GM06990 (cell line): Measurements from ENCODE around the gene BABAM2.

Experiments
- DNase-seq: peaks from one replicate; pipeline ENCODE4 v3.0.0-alpha.2; 2011; ENCODE audit not compliant: insufficient read length; ENCODE audit errors: extremely low read depth
- H3K27me3 ChIP-seq: replicated peaks from 2 replicates; pipeline ENCODE4 v1.6.0; 2011; ENCODE audit warnings: low read length; ENCODE audit not compliant: control insufficient read depth, insufficient read depth
- H3K36me3 ChIP-seq: 2 replicates; pipeline ENCODE4 v1.5.1; 2011; ENCODE audit warnings: low read length; ENCODE audit not compliant: control insufficient read depth, insufficient read depth
- H3K4me3 ChIP-seq: replicated peaks from 2 replicates; pipeline ENCODE4 v1.5.1; 2011; ENCODE audit warnings: low read depth, mild to moderate bottlenecking, control low read depth, low read length
- TF ChIP-seq, protein P1 (sequence below): IDR thresholded peaks from 2 replicates; pipeline ENCODE4 v1.5.1; 2011; ENCODE audit warnings: low read length, control low read depth, mild to moderate bottlenecking, inconsistent platforms; ENCODE audit not compliant: insufficient read depth, poor library complexity, severe bottlenecking

The BABAM2 gene

DNA sequence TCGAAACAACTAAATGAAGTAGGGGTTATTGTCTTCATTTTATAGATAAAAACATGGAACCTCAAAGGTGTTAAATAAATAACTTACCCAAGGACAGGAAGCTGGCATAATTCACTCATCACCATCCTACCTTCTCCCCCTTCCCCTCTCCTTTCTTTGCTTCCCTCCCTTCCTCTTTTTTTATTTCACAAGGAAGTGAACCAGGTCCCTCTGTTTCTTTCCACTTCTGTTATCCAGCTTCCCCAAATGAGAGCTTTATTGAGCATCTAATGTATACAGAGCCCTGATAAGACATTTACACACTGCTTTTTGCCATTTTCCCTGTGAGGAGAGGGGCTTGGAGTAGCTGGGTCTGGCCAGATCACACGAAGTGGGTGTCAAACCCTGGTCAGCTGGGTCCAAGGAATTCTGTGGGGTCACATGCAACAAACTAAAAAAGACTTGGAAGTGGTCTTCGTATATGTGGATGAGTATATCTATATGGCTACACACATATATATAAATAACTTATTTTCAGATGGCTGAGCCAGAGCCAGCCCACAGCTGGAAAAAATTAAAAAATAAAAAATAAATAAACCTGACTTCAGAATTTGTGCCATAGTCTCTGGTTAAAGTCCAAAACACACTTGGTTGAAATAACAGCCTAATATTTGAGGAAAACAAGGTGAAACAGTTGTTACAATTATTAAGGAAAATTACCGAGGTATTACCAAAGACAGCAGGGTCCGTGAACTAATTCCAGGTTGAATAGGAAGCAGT is 452.8 kb downstream of the BABAM2 start:
- DNase-seq: no peak
- no peaks in the 10 kb centered on the region for H3K27me3 ChIP-seq
- H3K36me3 ChIP-seq: no peaks in the 10 kb centered on the region; the same call in none of the 2 replicates
- no peak overlapping the region for H3K4me3 ChIP-seq
- TF ChIP-seq, protein P1, sequence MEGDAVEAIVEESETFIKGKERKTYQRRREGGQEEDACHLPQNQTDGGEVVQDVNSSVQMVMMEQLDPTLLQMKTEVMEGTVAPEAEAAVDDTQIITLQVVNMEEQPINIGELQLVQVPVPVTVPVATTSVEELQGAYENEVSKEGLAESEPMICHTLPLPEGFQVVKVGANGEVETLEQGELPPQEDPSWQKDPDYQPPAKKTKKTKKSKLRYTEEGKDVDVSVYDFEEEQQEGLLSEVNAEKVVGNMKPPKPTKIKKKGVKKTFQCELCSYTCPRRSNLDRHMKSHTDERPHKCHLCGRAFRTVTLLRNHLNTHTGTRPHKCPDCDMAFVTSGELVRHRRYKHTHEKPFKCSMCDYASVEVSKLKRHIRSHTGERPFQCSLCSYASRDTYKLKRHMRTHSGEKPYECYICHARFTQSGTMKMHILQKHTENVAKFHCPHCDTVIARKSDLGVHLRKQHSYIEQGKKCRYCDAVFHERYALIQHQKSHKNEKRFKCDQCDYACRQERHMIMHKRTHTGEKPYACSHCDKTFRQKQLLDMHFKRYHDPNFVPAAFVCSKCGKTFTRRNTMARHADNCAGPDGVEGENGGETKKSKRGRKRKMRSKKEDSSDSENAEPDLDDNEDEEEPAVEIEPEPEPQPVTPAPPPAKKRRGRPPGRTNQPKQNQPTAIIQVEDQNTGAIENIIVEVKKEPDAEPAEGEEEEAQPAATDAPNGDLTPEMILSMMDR: no peak

DNA sequence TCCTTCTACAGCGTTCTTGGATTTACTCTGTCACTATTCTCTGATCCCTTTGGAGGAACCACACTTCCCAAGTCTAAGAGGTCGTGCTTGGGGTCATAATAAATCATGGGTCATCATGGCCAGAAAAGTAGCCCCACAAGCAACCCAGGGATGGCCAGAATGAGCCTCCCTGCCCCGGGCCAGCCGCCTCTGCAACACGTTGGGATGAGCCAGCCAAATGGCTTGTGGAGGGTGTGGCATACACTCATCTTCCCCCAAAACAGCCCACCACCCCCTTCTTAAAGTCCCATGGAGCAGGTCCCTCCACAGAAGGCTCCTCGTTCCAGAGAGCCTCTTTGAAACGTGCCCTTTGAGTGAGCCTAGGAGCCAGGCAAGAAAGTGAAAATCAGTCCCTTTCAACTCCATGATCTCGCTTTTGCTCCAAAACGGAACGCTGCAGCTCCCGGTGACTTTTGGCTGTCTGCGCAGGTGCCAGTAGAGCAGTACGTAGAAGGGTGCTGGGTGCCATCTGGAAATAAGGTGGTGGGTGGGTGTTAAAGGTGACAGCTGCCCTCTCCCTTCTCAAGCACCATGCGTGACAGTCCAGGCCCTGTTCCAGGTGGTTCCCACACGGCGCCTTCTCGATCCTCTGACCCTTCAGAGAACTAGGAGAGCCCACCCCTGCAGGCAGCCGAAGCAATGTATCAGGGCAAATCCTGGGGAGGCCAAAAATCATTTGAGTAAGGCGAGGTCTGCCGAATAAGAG is 453.6 kb downstream of the BABAM2 start:
- H3K27me3 ChIP-seq: no peaks in the 10 kb centered on the region
- TF ChIP-seq, protein P1: no peak
- H3K36me3 ChIP-seq: no peaks in the 10 kb centered on the region; the same call in none of the 2 replicates
- DNase-seq: no peak
- H3K4me3 ChIP-seq: no peak overlapping the region

DNA sequence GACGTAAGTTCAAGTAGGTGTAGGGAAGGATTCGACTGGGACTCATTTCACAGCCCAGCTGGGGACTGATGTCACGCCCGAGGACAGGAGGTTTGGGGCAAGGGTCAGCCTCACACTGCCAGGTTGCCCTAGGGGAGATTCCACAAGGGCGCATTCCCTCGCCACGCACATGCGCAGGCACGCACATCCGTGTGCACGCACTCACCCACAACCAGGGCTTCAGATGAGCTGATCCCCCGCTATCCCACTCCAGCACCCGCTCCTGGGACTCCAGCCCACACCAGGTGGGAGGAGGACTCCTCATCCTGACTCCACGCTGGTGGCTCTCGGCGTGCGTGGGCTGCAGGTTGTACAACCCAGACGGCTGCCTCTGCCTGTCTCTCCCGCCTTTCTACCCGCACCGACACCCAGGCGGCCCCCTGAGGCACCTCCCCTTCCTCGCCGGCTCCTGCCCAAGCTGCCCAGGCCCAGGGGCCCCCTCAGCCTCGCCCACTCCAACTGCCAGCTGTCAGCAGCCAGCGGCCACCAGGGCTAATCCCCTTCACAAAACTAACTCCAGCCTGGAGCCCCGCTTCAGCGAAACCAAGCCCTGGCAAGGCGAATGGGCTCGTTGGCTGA is 454.3 kb downstream of the BABAM2 start:
- Histone ChIP-seq H3K36me3 (no peaks in the 10 kb centered on the region; the same call in 1 of the 2 replicates), H3K27me3 (no peaks in the 10 kb centered on the region), H3K4me3 (no peak overlapping the region)
- TF ChIP-seq, protein P1: no peak
- no peak for DNase-seq

DNA sequence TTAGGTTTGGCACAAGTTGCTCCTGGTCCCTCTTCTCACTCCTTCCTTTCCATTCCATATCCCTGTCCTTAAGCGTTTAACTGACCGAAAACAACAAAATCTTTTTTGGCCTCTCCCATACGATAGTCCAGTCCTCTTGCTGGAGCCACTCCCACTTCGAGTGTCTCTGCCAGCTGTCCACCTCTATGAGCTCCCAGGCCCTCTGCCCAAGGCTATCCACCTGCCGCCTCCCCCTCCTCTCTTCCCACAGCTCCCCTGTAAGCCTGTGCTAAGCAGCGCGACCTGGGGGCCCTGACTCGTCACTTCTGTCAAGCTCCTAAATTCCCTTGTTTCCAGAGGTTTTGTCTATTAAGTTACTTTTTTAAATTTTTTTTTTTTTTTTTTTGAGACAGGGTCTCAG is 455.1 kb downstream of the BABAM2 start:
- no peak for DNase-seq
- Histone ChIP-seq H3K27me3 (no peaks in the 10 kb centered on the region), H3K36me3 (no peaks in the 10 kb centered on the region), H3K4me3 (no peak overlapping the region)
- TF ChIP-seq, protein P1: no peak

DNA sequence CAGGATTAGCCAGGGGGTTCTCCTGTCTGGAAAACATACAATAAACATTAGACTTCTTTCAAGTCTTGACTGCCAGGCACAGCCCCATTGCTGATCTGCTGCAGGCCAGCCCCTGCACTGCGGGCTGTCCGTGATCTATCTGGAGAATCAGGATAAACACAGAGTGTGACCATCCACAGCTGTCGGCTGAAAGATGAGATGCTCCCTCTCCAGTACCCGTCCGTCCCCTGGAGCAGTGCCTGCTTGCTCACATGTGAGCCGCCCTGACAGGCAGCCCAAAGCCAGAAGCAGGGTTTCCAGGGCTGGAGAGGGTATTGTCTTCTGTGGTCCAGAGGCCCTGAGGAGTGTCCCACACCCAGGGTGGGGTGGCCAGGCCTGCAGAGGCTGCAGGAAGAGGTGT is 456.1 kb downstream of the BABAM2 start:
- TF ChIP-seq, protein P1: no peak
- Histone ChIP-seq H3K27me3 (no peaks in the 10 kb centered on the region), H3K36me3 (no peaks in the 10 kb centered on the region), H3K4me3 (no peak overlapping the region)
- DNase-seq: no peak
